HL-60 (cell line): ENCODE data around the gene CREB3L1.

ENCODE experiments used
- DNase-seq, 2 experiments: peaks; one replicate each; pipeline ENCODE4 v3.0.0-alpha.2; 2010 to 2020; ENCODE audit warnings: low read depth in 1 of 2, low spot score in 1 of 2
- H3K27ac ChIP-seq: fragments of 250-450 bp; sonication (Bioruptor Pico); replicated peaks from 2 replicates; pipeline ENCODE4 v1.5.1; 2020; ENCODE audit warnings: mild to moderate bottlenecking, moderate library complexity
- H3K27me3 ChIP-seq: fragments of 250-450 bp; sonication (Bioruptor Pico); 2 replicates; pipeline ENCODE4 v1.5.1; 2021; ENCODE audit warnings: mild to moderate bottlenecking, moderate library complexity; ENCODE audit not compliant: insufficient read depth, poor library complexity, severe bottlenecking
- H3K4me3 ChIP-seq: replicated peaks from 2 replicates; pipeline ENCODE4 v1.5.1; 2011; ENCODE audit warnings: mild to moderate bottlenecking, control low read depth, low read length; ENCODE audit not compliant: insufficient read depth
- GABPA ChIP-seq: IDR thresholded peaks from 2 replicates; pipeline ENCODE4 v1.6.1; 2012; ENCODE audit warnings: low read depth
- POLR2AphosphoS5 ChIP-seq: IDR thresholded peaks from 2 replicates; pipeline ENCODE4 v1.6.1; 2012; ENCODE audit warnings: low read depth
- SPI1 ChIP-seq: IDR thresholded peaks from 2 replicates; pipeline ENCODE4 v1.6.1; 2012; ENCODE audit warnings: low read depth, mild to moderate bottlenecking, borderline replicate concordance
- TF ChIP-seq, protein P1 (sequence below): IDR thresholded peaks from 2 replicates; pipeline ENCODE4 v1.6.1; 2012; ENCODE audit warnings: low read depth; ENCODE audit not compliant: insufficient replicate concordance
- TF ChIP-seq, protein P2 (sequence below): IDR thresholded peaks from one replicate; pipeline ENCODE4 v1.5.1; 2011; ENCODE audit warnings: low read length, control low read depth, inconsistent platforms; ENCODE audit not compliant: insufficient read depth

CREB3L1 gene

DNA sequence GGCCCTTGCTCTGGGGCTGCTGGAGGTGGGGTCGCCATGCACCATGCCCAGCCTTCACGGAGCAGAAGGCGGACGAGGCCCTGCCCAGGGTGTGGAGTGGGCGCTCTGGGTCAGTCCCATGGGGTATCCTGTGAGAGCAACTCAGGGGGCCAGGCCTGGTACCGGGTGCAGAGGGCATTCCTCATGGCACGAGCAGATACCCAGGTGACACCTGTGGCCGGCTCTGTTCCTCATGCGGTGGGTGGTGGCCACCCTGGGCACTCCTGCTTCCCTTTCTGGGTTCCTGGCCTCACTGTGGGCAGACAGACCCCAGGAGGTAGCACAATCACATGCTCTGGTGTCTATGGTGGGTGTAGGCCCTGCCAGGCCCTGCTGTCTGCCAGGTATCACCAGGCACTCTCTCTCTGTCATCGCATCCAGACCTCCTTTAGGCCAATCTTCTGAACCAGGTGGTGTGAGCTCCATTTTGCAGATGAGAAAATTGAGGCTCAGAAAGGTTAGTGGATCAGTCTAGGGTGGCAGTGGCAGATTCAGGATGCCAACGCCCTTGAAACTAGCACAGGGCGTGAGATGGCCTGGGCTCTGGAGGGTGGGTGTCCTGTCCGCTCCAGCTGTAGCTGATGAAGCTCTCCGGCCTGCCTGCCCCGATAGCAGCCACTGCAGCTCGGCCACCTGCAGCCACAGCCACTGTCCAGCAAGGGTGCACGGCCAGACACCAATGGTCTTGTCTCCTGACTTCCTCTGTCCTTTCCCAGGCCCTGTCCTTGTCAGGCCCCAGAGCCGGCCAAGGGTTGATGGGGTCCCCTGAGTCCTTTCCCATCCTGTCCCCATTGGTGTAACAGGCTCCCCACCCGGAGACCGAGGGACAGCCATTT, 84.9 kb downstream of the CREB3L1 start:
- H3K27ac ChIP-seq, result peak overlapping the region; percentile 97
- no peak for DNase-seq
- H3K4me3 ChIP-seq, result peak overlapping the region; percentile 59
- H3K27me3 ChIP-seq, result no peaks in the 10 kb centered on the region
- no peak for TF ChIP-seq GABPA
- TF ChIP-seq POLR2AphosphoS5, result peak; percentile 47; the same call in 1 of the 2 replicates
- no peak for TF ChIP-seq SPI1
- TF ChIP-seq, protein P1, sequence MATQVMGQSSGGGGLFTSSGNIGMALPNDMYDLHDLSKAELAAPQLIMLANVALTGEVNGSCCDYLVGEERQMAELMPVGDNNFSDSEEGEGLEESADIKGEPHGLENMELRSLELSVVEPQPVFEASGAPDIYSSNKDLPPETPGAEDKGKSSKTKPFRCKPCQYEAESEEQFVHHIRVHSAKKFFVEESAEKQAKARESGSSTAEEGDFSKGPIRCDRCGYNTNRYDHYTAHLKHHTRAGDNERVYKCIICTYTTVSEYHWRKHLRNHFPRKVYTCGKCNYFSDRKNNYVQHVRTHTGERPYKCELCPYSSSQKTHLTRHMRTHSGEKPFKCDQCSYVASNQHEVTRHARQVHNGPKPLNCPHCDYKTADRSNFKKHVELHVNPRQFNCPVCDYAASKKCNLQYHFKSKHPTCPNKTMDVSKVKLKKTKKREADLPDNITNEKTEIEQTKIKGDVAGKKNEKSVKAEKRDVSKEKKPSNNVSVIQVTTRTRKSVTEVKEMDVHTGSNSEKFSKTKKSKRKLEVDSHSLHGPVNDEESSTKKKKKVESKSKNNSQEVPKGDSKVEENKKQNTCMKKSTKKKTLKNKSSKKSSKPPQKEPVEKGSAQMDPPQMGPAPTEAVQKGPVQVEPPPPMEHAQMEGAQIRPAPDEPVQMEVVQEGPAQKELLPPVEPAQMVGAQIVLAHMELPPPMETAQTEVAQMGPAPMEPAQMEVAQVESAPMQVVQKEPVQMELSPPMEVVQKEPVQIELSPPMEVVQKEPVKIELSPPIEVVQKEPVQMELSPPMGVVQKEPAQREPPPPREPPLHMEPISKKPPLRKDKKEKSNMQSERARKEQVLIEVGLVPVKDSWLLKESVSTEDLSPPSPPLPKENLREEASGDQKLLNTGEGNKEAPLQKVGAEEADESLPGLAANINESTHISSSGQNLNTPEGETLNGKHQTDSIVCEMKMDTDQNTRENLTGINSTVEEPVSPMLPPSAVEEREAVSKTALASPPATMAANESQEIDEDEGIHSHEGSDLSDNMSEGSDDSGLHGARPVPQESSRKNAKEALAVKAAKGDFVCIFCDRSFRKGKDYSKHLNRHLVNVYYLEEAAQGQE, result no peak
- TF ChIP-seq, protein P2, sequence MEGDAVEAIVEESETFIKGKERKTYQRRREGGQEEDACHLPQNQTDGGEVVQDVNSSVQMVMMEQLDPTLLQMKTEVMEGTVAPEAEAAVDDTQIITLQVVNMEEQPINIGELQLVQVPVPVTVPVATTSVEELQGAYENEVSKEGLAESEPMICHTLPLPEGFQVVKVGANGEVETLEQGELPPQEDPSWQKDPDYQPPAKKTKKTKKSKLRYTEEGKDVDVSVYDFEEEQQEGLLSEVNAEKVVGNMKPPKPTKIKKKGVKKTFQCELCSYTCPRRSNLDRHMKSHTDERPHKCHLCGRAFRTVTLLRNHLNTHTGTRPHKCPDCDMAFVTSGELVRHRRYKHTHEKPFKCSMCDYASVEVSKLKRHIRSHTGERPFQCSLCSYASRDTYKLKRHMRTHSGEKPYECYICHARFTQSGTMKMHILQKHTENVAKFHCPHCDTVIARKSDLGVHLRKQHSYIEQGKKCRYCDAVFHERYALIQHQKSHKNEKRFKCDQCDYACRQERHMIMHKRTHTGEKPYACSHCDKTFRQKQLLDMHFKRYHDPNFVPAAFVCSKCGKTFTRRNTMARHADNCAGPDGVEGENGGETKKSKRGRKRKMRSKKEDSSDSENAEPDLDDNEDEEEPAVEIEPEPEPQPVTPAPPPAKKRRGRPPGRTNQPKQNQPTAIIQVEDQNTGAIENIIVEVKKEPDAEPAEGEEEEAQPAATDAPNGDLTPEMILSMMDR, result no peak

DNA sequence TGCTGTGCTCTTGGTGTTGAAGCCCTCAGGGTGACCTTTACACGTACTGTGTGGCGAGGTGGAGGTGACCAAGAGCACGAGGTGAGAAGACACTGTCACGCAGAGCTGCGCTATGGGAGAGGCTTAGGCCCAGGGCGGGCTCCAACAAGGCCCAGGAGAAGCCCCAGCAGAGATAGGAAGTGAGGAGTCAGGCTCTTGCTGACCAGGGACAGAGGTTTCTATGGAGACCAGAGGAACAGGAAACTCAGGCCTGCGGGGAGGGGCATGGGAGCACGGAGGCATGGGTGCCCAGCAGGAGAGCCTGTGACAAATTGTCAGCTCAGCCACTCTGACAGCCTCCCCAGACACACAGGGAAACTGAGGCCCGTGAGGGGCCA, 85.6 kb downstream of the CREB3L1 start:
- peak in 1 of 2 experiments; percentile 83 for DNase-seq
- no peaks in the 10 kb centered on the region for H3K27me3 ChIP-seq
- H3K4me3 ChIP-seq, result peak overlapping the region; percentile 59
- TF ChIP-seq, protein P1, result no peak
- TF ChIP-seq SPI1 (peak; percentile 43; the same call in 1 of the 2 replicates), POLR2AphosphoS5 (no peak), GABPA (no peak)
- TF ChIP-seq, protein P2, result no peak
- peak overlapping the region; percentile 97 for H3K27ac ChIP-seq

DNA sequence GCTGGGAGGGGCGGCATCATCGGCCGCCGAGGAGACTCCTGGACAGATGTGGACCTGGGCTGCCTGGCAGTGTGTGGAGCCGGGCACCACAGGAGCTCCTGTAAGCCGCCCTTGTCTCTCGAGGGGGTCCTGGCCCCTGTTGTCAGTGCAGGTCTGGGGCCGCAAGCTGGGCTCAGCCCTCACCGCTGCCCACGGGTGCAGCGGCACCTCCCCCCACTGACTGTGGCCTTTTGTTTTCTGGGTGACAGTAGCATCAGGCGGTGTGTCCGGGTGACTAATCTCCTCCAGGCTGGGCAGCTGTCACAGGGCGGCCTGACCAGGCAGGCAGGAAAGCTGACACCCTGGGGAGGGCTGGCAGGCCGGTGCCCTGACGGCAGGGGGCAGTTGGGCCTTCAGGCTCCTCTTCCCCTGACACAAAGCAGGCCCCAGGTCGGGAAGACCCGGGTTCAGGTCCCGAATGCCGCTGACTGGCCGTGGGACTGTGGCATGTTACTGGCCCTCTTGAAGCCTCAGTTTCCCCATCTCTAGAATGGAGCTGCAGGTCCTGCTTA, 86.1 kb downstream of the CREB3L1 start:
- TF ChIP-seq GABPA, result no peak
- TF ChIP-seq, protein P2, result no peak
- no peak for TF ChIP-seq POLR2AphosphoS5
- TF ChIP-seq, protein P1, result no peak
- TF ChIP-seq SPI1, result no peak
- DNase-seq, result no peak
- H3K4me3 ChIP-seq, result 0 out of 2 replicates have a peak overlapping the region, but pooled peaks have one; percentile 2
- peak overlapping the region; percentile 97 for H3K27ac ChIP-seq
- no peaks in the 10 kb centered on the region for H3K27me3 ChIP-seq
